ENCODE measurements around the gene SETDB1. TPM values are rescaled to one million over a fixed set of nuclear protein-coding genes. Genes with fewer than 3 reads are reported as not detected.

Gene SETDB1
- total RNA-seq, 1 experiment from 2014 or later: 64.9 TPM

GRCh38 chr1:150985179-150985825 is 59.1 kb downstream of the SETDB1 start:
- Mint-ChIP-seq H3K27ac (ENCODE audit: unreplicated experiment) (no peak overlapping the region), H3K27me3 (ENCODE audit: unreplicated experiment) (no peaks in the 10 kb centered on the region), H3K4me3 (ENCODE audit: low read depth, unreplicated experiment) (no peak overlapping the region), H3K9me3 (ENCODE audit: low read depth, unreplicated experiment) (no peaks in the 10 kb centered on the region), H3K4me1 (ENCODE audit: low read depth, unreplicated experiment) (peaks cover 54% of the 10 kb centered on the region), H3K36me3 (ENCODE audit: insufficient read depth, unreplicated experiment) (peaks cover 16% of the 10 kb centered on the region)
- CTCF ChIA-PET: interaction anchor here (0.6 to 1.7 kb wide), 4 partner anchors 9 to 760 kb away, joined by 3 to 4 read pairs (median 4); partner anchors contain the start of gene MINDY1
- DNase-seq: no peak
- TSS peak; percentile 11 for BruUV-seq (replicated peaks)
- intact Hi-C loops (cut with micrococcal nuclease; ENCODE audit: unreplicated experiment): no loop called here
- no peak for TF ChIP-seq CTCF (IDR thresholded peaks at IDR 0.05; ENCODE audit: unreplicated experiment)

- no TSS peak for BruUV-seq (replicated peaks)
- Mint-ChIP-seq H3K27ac (ENCODE audit: unreplicated experiment) (no peak overlapping the region), H3K4me3 (ENCODE audit: low read depth, unreplicated experiment) (no peak overlapping the region), H3K9me3 (ENCODE audit: low read depth, unreplicated experiment) (no peaks in the 10 kb centered on the region), H3K27me3 (ENCODE audit: unreplicated experiment) (no peaks in the 10 kb centered on the region), H3K36me3 (ENCODE audit: insufficient read depth, unreplicated experiment) (peaks cover 10% of the 10 kb centered on the region), H3K4me1 (ENCODE audit: low read depth, unreplicated experiment) (peaks cover 33% of the 10 kb centered on the region)
- no peak for TF ChIP-seq CTCF (IDR thresholded peaks at IDR 0.05; ENCODE audit: unreplicated experiment)
- CTCF ChIA-PET: no interaction called here
- no peak for DNase-seq
- intact Hi-C loops (cut with micrococcal nuclease; ENCODE audit: unreplicated experiment): no loop called here
Observed at GRCh38 chr1:150987924-150988323, 61.8 kb downstream of the SETDB1 start.

DNA sequence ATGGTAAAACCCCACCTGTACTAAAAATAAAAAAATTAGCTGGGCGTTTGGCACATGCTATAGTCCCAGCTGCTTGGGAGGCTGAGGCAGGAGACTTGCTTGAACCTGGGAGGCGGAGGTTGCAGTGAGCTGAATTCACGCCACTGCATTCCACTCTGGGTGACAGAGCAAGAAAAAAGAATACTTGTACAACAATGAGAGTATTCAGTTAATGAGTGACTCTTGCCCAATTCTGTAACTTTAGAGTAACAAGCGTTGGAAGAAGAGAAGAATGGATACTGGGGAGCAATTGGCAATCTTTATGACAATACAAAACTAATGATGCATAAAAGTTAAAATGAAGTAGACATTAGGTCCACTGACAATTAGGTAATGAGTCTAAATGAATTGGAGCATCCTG is 66.5 kb downstream of the SETDB1 start:
- no peak for TF ChIP-seq CTCF (IDR thresholded peaks at IDR 0.05; ENCODE audit: unreplicated experiment)
- no peaks in the 10 kb centered on the region for H3K27me3 Mint-ChIP-seq (ENCODE audit: unreplicated experiment)
- no peak for DNase-seq
- H3K27ac Mint-ChIP-seq (ENCODE audit: unreplicated experiment): no peak overlapping the region
- BruUV-seq (replicated peaks): no TSS peak
- H3K4me3 Mint-ChIP-seq (ENCODE audit: low read depth, unreplicated experiment): no peak overlapping the region
- CTCF ChIA-PET: no interaction called here
- no peaks in the 10 kb centered on the region for H3K9me3 Mint-ChIP-seq (ENCODE audit: low read depth, unreplicated experiment)
- intact Hi-C loops (cut with micrococcal nuclease; ENCODE audit: unreplicated experiment): no loop called here
- H3K4me1 Mint-ChIP-seq (ENCODE audit: low read depth, unreplicated experiment): no peaks in the 10 kb centered on the region
- peaks cover 22% of the 10 kb centered on the region for H3K36me3 Mint-ChIP-seq (ENCODE audit: insufficient read depth, unreplicated experiment)

DNA sequence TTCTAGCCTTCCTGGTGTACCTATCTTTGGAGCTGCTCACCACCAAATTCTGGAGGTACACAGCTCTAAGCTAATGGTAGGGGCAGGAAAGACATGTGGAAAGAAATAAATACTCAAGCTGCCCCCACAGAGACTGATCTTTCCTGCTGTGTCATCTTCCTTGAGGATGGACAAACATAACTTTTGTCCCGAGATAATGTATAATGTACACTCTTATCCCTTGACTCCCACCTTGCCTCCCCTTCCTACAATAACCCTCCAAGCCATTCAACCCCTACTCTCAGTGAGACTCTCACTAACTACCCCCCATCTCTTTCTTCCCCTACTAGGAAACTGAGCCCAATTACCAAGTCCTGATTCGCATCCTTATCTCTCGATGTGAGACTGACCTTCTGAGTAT is 68.1 kb downstream of the SETDB1 start:
- Mint-ChIP-seq H3K27ac (ENCODE audit: unreplicated experiment) (no peak overlapping the region), H3K27me3 (ENCODE audit: unreplicated experiment) (no peaks in the 10 kb centered on the region), H3K9me3 (ENCODE audit: low read depth, unreplicated experiment) (no peaks in the 10 kb centered on the region), H3K4me1 (ENCODE audit: low read depth, unreplicated experiment) (no peaks in the 10 kb centered on the region), H3K36me3 (ENCODE audit: insufficient read depth, unreplicated experiment) (peaks cover 17% of the 10 kb centered on the region), H3K4me3 (ENCODE audit: low read depth, unreplicated experiment) (no peak overlapping the region)
- intact Hi-C loops (cut with micrococcal nuclease; ENCODE audit: unreplicated experiment): no loop called here
- no peak for DNase-seq
- no peak for TF ChIP-seq CTCF (IDR thresholded peaks at IDR 0.05; ENCODE audit: unreplicated experiment)
- BruUV-seq (replicated peaks): no TSS peak
- CTCF ChIA-PET: interaction anchor here (0.5 to 2.4 kb wide), 3 partner anchors 9 to 13 kb away, joined by 3 to 32 read pairs (median 7); partner anchors contain the start of genes ANXA9 and MINDY1

All from Calu3 (cell line).